CD4-positive, alpha-beta T cell treated with Interferon alpha-2 for 1 hour (primary cell): ENCODE measurements around the gene UBN2.
"Not testable (repeated sequence)": the region's sequence is repeated elsewhere in the genome, so short reads cannot be mapped to it uniquely, and the experiment has no call there.

Experiments used
- DNase-seq, 2 donors: peaks; one replicate each; pipeline ENCODE4 v3.0.0-alpha.2; 2020 to 2022

UBN2 gene

DNA sequence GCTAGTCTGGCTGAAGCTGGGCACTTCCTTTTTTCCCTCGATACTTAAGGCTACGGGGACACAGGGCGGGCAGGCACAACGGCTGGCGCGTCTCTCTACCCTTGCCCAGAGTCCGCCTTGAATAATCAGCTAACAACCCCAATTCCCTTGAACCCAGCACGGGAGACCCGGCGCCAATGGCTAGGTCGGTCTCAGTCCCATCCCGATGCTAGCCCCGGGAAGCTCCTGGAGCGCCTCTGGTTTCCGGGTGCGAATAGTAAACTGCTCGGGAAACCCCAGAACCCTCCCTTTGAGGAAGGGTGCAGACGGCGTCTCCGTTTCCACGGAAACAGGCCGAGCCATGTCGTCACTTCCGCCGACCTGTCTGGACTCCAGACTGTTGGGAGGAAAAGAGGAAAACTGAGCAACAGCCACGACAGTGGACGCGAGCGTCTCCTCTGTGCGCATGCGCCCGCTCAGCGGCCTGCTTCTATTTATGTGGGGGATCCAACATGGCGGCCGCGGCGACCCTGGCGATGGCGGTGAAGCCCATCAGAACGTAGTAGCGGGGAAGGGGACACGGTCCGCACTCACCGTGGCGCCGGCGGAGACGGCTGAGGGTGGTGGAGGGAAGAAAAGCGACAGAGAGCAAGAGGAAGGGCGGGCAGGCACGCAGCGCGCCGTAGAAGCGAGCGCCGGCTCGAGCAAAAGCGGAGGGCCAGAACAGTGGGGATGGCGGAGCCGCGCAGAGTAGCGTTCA lies at the start of gene UBN2:
Gene UBN2, plus strand, starts transcription at position 464 of the 739 bp plus-strand sequence. Its CDS starts 248 bp downstream, at position 712.
- DNase-seq, result peak; percentile 95

DNA sequence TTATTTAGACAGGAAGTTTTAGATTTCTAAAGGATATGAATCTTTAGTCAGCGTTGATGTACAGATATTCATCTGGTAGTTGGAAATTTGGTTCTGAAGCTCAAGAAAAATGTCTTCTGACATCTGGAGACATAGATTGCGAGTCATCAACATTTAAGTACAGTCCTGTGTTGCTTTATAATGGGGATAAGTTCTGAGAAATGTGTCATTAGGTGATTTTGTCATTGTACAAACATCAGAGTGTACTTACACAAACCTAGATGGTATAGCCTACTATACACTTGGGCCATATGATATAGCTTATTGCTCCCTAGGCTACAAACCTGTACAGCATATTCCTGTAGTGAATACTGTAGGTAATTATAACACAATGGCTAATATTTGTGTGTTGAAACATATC lies 49.6 kb upstream of the UBN2 start:
- DNase-seq, result no peak

DNA sequence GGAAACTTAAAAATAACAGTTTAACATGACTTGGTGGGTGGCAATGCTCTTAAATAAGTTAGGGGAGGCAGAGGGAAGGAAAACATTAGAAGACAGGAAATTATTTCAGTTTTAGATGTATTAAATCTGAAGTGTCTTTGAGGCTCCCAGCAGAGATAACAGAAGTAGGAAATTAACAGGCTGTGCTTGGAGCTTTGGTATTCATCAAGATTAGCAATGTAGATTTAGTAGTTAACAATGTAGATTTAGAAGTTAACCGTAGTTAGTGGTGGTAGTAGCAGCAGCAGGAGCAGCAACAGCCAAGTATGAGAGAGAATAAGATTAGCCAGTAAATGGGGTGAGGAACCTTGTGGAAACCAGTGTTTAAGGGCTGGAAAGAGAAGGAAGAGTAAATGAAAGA lies 48.7 kb upstream of the UBN2 start:
- DNase-seq, result no peak

DNA sequence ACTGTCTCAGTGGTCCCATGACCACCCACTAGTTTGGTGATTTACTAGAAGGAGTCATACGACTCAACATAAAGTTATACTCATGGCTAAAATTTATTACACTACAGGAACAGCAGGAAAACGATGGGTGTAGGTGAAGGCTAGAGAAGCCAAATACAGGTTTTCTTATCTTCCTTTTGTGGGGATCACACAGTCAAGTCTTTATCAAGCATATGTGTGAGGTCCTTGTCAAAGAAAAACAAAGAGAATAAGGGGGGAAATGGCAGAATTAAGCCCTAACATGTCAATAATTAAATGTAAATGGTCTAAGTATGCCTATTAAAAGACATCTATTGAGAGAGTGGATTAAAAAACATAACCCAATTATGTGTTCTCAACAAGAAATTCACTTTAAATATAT lies 47.8 kb upstream of the UBN2 start:
- no peak for DNase-seq

DNA sequence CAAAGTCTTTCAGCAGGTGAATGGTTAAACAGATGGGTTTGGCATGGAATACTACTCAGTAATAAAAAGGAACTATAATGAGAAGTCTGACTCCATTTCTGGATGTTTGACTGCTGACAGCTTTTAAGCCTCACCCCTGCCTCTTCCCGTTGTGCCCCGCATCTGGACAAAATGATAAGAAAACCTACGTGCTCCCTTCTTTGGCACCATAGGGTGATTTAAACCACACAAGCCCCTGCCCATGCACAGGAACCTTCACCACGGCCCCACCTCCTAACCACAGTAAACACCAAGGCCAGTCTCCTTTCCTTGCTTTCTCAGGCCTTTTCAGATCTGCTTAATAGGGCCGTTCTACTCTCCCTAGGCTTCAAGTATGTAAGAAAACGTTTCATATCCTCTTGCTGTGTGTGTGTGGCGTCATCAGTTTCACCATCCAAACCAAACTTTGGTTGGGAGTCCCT lies 47.1 kb upstream of the UBN2 start:
- peak in 1 of 2 donors; percentile 4 for DNase-seq

DNA sequence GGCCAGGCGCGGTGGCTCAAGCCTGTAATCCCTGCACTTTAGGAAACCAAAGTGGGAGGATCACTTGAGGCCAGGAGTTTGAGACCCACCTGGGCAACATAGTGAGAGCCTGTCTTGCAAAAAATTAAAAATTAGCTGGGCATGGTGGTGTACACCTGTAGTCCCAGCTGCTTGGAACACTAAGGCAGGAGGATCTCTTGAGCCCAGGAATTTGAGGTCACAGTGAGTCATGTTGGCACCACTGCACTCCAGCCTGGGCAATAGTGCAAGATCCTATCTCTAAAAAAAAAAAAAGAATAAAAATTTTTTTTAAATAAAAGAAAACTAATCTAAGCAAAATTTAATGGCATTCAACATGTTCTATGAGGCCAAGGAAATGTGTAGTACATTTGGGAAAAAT lies 44.9 kb upstream of the UBN2 start:
- DNase-seq, result no peak

DNA sequence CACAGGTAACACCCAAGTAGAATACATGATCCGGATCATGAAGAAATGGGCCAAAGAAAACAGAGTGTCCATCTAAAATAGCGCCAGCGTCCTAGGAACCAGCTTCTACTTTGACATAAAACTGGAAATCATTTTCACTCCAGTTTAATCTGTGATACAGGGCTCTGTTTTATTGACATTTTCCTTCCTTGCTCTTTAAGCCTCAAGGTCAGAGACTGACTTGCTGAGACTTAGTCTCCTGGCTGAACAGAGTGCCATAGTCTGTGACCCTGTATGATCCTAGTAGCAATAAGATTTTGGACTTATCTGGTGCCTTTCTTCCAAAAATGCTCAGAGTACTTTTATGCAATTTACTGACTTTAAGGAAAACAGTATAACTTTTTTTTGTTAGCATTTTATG lies 41.7 kb upstream of the UBN2 start:
- no peak for DNase-seq

DNA sequence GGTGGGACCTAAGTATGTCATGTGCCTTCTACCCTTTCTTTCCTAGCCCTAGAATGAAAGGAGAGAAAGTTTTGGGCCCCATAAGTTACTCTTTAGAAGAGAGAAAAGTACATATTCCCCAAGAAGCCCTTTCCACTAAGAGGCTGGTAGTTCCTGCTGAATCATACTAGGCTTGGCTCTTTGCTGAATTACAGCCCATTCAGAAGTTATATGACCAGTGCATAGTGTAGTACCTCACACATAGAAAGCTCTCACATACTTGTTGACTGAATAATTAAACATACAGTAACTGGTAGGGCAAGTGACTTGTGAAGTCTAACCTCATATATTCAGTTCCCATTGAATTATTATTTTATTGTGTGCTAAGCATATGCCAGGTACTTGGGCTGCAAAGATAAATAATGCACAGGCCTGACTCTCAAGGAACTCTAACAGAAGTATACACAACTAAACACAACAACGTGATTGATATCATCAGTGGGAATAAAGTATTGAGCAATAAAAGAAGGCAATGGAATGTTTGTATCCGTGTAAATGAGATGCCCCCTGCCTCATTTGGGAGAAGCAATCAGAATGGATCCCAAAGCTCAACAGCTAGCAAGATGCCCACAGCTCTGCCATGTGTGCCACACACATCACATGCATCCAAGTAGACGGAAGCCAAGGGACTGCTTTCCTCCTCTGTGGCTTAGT lies 38.9 kb upstream of the UBN2 start:
- DNase-seq, result no peak

DNA sequence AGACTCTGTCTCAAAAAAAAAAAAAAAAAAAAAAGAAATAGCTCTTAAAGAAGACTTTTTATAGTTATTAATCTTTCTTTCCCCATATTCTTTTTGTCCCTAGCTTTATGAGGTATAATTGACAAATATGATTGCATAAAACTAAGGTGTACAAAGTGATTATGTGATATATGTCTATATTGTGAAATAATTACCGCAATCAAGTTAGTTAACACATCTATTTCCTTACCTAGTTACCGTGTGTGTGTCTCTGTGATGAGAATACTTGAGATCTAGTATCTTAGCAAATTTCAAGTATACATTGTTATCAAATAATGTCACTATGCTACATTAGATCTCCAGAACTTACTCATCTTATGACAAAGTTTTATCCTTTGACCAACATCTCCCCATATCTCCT lies 30.7 kb upstream of the UBN2 start:
- no peak for DNase-seq

DNA sequence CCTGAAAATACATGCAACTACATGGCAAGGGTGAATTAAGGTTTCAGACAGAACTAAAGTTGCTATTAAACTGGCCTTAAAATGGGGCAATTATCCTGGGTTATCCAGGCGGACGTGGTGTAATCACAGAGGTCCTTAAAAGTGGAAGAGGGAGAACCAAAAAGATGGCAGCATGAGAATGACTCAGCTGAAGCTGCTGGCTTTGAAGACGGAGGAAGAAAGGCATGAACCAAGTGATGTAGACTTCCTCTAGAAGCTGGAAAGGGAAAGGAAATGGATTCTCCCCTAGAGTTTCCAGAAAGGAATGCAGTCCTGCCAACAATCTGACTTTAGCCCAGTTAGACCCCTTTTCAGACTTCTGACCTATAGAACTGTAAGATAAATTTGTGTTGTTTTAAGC lies 27.0 kb upstream of the UBN2 start:
- no peak for DNase-seq

DNA sequence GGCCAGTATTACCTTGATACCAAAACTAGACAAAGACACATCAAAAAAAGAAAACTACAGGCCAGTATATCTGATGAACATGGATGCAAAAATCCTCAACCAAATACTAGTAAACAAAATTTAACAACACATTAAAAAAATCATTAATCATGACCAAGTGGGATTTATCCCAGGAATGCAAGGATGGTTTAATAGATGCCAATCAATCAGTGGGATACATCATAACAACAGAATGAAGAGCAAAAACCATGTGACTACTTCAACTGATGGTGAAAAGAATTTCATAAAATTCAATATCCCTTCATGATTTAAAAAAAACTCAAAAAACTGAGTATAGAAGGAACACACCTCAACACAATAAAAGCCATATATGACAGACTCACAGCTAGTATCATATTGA lies 25.2 kb upstream of the UBN2 start:
- DNase-seq, result no peak

DNA sequence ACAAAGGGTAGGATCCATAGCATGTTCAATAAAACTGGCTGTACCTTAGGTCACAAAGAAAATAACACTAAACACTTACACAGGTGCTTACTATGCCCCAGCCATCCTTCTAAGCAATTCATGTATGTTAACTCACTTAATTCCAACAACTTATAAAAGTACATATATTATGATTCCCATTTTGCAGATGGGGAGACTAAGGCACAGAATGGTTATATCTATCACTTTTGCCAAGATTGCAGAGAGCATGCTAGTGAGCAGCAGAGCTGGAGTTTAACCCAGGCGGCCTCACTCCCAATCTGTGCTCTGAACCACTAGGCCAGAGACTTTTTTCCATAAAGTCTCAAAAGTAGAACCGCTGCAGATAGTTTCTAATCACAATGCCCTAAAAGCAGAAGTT lies 18.9 kb upstream of the UBN2 start:
- no peak for DNase-seq

DNA sequence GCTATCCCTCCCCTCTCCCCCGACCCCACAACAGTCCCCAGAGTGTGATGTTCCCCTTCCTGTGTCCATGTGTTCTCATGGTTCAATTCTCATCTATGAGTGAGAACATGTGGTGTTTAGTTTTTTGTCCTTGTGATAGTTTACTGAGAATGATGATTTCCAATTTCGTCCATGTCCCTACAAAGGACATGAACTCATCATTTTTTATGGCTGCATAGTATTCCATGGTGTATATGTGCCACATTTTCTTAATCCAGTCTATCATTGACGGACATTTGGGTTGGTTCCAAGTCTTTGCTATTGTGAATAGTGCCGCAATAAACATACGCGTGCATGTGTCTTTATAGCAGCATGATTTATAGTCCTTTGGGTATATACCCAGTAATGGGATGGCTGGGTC lies 17.5 kb upstream of the UBN2 start:
- DNase-seq, result not testable (repeated sequence)

DNA sequence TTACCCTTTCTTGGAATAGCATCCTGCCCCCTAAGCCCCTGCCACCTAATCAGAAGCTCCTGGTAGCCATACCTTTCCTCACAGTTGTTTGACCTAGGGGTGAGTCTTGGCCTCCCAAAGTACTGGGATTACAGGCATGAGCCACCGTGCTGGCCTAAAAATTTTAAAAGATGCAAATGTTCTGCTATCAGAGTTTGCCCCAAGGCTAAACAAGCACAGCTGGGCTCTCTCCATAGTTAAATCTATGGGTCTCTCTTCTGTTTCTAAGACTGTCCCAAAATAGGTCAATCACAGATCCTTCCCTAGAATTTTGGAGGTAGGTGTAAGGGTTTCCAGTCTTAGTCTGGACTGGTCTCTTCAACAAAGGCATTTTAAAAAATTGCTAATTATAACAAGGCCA lies 12.9 kb upstream of the UBN2 start:
- no peak for DNase-seq

DNA sequence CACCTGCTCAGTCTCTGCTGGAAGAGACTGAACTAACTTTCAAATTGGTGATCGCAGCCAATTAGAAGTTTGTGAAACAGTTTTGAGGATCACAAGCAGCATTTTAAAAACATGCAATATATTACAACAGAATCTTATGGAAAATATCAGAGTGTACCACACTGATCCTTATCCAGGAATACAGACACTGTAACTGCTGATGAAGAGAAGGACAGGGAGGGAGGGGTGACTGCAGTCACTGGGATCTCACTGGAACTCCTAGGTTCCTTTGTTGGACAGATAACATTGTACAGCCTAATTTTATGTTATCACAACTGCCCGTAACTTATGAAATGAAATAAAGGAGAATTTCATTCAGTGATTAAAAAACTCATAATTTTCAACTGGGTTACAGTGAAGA lies 6.8 kb upstream of the UBN2 start:
- no peak for DNase-seq

DNA sequence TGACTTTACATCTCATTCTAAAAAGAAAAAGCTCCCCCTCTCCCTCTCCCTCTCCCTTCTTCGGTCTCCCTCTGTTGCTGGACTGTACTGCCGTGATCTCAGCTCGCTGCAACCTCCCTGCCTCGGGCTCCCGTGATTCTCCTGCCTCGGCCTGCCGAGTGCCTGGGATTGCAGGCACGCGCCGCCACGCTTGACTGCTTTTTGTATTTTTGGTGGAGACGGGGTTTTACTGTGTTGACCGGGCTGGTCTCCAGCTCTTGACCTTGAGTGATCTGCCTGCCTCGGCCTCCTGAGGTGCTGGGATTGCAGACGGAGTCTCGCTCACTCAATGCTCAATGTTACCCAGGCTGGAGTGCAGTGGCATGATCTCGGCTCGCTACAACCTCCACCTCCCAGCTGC lies 6.2 kb upstream of the UBN2 start:
- not testable (repeated sequence) for DNase-seq

DNA sequence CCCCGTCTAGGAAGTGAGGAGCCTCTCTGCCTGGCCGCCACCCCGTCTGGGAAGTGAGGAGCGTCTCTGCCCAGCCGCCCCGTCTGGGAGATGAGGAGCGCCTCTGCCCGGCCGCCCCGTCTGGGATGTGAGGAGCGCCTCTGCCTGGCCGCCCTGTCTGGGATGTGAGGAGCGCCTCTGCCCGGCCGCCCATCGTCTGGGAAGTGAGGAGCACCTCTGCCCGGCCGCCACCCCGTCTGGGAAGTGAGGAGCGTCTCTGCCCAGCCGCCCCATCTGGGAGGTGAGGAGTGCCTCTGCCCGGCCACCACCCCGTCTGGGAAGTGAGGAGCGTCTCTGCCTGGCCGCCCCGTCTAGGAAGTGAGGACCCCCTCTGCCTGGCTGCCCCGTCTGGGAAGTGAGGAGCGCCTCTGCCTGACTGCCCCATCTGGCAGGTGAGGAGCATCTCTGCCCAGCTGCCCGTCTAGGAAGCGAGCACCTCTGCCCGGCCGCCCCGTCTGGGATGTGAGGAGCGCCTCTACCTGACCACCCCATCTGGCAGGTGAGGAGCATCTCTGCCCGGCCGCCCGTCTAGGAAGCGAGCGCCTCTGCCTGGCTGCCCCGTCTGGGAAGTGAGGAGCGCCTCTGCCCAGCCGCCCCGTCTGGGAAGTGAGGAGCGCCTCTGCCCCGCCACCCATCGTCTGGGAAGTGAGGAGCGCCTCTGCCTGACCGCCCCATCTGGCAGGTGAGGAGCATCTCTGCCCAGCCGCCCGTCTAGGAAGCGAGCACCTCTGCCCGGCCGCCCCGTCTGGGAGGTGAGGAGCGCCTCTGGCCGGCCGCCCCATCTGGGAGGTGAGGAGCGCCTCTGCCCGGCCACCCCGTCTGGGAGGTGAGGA lies 5.5 kb upstream of the UBN2 start:
- not testable (repeated sequence) for DNase-seq

DNA sequence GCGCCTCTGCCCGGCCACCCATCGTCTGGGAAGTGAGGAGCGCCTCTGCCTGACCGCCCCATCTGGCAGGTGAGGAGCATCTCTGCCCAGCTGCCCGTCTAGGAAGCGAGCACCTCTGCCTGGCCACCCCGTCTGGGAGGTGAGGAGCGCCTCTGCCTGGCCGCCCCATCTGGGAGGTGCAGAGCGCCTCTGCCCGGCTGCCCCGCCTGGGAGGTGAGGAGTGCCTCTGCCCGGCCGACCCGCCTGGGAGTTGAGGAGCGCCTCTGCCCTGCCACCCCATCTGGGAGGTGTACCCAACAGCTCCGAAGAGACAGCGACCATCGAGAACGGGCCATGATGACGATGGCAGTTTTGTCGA lies 4.9 kb upstream of the UBN2 start:
- DNase-seq, result not testable (repeated sequence)

DNA sequence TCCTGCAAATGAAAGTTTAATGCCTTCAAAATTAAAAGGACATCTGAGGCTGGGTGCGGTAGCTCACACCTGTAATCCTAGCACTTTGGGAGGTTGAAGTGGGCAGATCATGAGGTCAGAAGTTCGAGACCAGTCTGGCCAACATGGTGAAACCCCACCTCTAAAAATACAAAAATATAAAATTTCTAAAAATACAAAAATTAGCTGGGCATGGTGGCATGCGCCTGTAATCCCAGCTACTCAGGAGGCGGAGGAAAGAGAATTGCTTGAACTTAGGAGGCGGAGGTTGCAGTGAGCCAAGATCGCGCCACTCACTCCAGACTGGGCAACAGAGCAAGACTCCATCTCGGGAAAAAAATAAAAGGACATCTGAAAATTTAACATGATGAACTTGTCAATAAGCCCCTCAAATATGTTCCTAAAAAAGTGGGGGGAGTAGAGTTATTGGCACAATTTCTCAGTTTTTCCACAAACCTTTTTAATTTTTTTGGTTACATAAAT lies 4.0 kb upstream of the UBN2 start:
- not testable (repeated sequence) for DNase-seq

DNA sequence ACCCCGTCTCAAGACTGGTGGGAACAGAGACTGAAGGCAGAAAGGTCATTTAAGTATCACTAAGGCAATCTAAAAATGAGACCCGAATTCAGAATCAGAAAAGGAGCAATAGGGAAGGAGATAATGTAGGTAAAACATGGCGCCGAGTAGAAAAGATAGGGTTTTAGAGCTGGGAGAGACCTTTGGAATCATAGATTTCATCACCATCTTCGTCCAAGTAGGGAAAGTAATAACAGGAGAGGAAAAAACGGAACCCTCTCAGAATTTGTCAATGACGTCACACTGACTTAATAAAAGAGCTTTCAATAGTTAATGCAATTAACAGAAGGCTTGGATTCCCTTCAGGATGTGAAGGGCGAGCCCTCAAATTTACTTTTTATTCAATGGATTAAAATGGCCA lies 1.0 kb upstream of the UBN2 start:
- DNase-seq, result no peak

DNA sequence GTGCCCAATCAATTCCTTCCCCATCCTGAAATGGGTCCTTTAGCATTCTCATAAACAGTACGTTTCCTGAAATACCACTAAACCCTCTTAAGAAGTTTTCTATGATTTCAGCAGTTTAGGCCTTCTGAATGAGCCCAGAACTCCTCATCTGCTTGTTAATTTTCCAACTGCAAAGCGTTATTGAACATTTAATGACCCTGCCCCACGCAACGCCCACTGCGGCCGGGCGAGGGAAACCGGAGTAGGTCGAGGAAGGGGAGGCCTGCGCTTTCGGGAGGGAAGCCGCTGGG lies 608 bp upstream of the UBN2 start:
- DNase-seq, result no peak

DNA sequence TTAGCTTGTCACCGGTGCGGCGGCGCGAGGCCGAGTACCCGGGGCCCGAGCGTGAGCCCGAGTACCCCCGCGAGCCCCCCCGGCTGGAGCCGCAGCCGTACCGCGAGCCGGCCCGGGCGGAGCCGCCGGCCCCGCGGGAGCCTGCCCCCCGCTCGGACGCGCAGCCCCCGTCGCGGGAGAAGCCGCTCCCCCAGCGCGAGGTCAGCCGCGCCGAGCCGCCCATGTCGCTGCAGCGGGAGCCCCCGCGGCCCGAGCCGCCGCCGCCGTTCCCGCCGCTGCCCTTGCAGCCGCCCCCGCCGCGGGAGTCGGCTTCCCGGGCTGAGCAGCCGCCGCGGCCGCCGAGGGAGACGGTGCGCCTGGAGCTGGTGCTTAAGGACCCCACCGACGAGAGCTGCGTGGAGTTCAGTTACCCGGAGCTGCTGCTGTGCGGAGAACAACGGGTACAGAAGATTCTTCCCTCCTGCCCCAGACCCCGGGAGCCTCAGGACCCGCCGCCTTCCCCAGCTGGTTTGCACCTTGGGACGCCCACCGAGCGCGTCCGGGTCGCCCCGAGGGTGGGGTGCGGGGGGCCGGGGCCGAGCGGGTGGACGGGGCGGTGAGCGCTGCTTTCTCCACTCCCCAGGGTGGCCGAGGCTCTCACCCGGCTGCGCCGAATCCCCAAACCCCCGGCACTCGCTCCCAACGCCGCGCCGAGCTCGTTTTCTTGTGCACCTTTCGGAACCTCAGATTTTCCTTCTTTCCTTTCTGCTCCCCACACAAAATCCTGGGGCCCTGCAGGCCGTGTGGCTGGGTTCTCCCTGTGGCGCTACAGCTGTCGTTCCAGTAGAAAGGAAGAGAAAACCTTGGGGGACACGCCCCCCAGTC lies 708 bp downstream of the UBN2 start:
- DNase-seq, result peak; percentile 6 to 28

DNA sequence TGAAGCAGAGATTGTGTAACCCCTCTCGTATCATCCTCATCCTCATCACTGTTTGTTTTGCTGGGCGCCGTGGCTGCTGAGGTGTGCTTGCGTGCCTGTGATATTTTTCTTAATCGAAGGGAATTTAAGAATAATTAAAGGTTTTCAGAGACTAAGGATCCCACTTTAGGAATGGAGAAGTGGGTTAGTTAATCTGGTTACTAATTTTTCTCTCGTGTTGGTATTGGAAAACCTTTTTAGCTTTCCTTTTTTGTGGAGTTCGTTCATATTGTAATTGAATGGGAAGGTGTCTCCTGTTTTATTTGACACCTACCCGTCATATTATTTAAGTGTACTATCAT lies 1.3 kb downstream of the UBN2 start:
- DNase-seq, result peak in 1 of 2 donors; percentile 30
